Activated CD4-positive, alpha-beta T cell treated with anti-CD3 and anti-CD28 coated beads for 1 hour (primary cell): ENCODE measurements around the gene COA5.

Source experiments
- DNase-seq: peaks from one replicate; pipeline ENCODE4 v3.0.0-alpha.2; 2020

COA5 gene

GRCh38 chr2:98608116-98608961 lies at the start of gene COA5, which contains the start of gene UNC50:
TSS of gene COA5 (minus strand) at chr2:98608512. CDS start at chr2:98608405, 107 bp downstream.
TSS of gene UNC50 (plus strand) at chr2:98608589. CDS start at chr2:98609760, 1,171 bp downstream.
- DNase-seq: peak; percentile 82

GRCh38 chr2:98656800-98657199 lies 48.5 kb upstream of the COA5 start:
- no peak for DNase-seq

- no peak for DNase-seq
Measured at GRCh38 chr2:98654699-98655495, 46.6 kb upstream of the COA5 start.

GRCh38 chr2:98650998-98651397 lies 42.7 kb upstream of the COA5 start:
- DNase-seq: no peak

GRCh38 chr2:98649992-98650375 lies 41.7 kb upstream of the COA5 start:
- no peak for DNase-seq

- peak; percentile 68 for DNase-seq
Measured at GRCh38 chr2:98649135-98649991, 41.1 kb upstream of the COA5 start.

GRCh38 chr2:98648451-98648850 lies 40.1 kb upstream of the COA5 start:
- DNase-seq: no peak

GRCh38 chr2:98647636-98648035 lies 39.3 kb upstream of the COA5 start:
- DNase-seq: no peak

- DNase-seq: no peak
Measured at GRCh38 chr2:98643496-98644100, 35.3 kb upstream of the COA5 start.

GRCh38 chr2:98637401-98638147 lies 29.3 kb upstream of the COA5 start:
- DNase-seq: no peak

- no peak for DNase-seq
Measured at GRCh38 chr2:98634406-98635092, 26.2 kb upstream of the COA5 start.

- no peak for DNase-seq
Measured at GRCh38 chr2:98632351-98632750, 24.0 kb upstream of the COA5 start.

GRCh38 chr2:98623657-98624056 lies 15.3 kb upstream of the COA5 start:
- DNase-seq: no peak

GRCh38 chr2:98617149-98617548 lies 8.8 kb upstream of the COA5 start:
- no peak for DNase-seq

- DNase-seq: no peak
Measured at GRCh38 chr2:98615481-98615880, 7.2 kb upstream of the COA5 start.

GRCh38 chr2:98614024-98614739 lies 5.9 kb upstream of the COA5 start:
- DNase-seq: no peak

GRCh38 chr2:98608962-98609604 lies 771 bp upstream of the COA5 start:
- DNase-seq: no peak

- DNase-seq: no peak
Measured at GRCh38 chr2:98607741-98608115, 584 bp downstream of the COA5 start.

- DNase-seq: no peak
Measured at GRCh38 chr2:98607104-98607503, 1.2 kb downstream of the COA5 start.

GRCh38 chr2:98606431-98606830 lies 1.9 kb downstream of the COA5 start:
- DNase-seq: no peak
